Peyer's patch (tissue), 4 donors: Measurements from ENCODE around the gene WNK4.

Source experiments
- CTCF ChIP-seq, 6 experiments: fragments of 450-650 bp in 4 of 6; fragments of 200-600 bp in 2 of 6; sonication (generic) in 1 of 6; IDR thresholded peaks; one replicate each; pipeline ENCODE4 v1.5.1; 2017 to 2019; ENCODE audit warnings: antibody characterized with exemption in 6 of 6, mild to moderate bottlenecking in 3 of 6, moderate library complexity in 1 of 6
- POLR2A ChIP-seq, 2 donors: fragments of 450-650 bp; IDR thresholded peaks; one replicate each; pipeline ENCODE4 v1.5.1; 2017; ENCODE audit warnings: antibody characterized with exemption in 2 of 2, mild to moderate bottlenecking in 2 of 2, moderate library complexity in 2 of 2

GRCh38 chr17:42841975-42842685 lies 61.7 kb downstream of the WNK4 start:
- TF ChIP-seq CTCF (IDR thresholded peaks at IDR 0.05) = no peak
- TF ChIP-seq POLR2A (IDR thresholded peaks at IDR 0.05) = no peak
